NCI-H1436 (cell line): Measurements from ENCODE around the gene PLCXD1.
"Not testable (repeated sequence)": the region's sequence is repeated elsewhere in the genome, so short reads cannot be mapped to it uniquely, and the experiment has no call there.

ENCODE experiments used
- DNase-seq: peaks from one replicate; lab custom pipeline; 2025; lab: John Stamatoyannopoulos, UW

Gene PLCXD1

GRCh38 chrX:351324-351641 is 70.1 kb downstream of the PLCXD1 start:
- not testable (repeated sequence) for DNase-seq

DNA sequence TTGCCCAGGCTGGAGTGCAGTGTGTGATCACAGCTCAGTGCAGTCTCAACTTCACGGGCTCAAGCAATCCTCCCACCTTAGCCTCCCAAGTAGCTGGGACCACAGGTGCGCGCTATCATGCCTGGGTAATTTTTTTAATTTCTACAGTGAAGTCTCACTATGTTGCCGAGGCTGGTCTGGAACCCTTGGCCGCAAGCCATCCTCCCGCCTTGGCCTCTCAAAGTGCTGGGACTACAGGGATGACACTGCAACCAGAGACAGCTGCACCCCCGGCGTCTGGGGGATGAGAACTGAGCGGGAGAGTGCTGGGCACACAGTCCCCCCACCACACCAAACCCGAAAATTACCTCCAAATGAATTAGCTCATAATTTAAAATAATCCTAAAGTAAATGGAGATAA is 70.6 kb downstream of the PLCXD1 start:
- no peak for DNase-seq

GRCh38 chrX:352181-352580 is 71.0 kb downstream of the PLCXD1 start:
- no peak for DNase-seq

DNA sequence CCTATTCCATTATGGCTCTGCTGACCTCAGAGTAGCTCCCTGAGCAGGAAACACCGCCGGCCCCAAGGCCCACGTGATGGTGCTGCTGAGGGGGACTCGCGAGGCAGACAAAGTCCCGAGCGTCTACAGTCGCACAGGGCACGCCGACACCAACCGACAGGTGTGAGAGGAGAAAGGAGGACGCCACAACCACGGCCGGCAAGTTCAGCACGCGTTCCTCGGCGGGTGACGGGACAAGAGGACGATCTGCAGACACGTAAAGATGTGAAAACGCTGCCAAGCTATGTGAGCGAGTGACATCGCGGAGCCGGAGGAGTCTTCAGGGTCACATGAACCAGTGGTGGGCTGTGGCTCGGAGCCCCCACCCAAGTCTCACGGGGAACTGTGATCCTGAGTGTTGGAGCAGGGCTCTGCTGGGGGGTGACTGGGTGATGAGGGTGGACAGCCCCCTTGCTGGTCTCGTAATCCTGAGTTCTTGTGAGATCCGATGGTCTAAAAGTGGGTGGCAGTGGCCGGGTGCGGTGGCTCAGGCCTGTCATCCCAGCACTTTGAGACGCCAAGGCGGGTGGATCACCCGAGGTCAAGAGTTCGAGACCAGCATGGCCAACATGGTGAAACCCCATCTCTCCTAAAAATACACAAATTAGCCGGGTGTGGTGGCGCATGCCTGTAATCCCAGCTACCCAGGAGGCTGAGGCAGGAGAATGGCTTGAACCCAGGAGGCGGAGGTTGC is 71.6 kb downstream of the PLCXD1 start:
- DNase-seq, result no peak
